HG03108 (cell line): Measurements from ENCODE around the gene UQCRC1.
"Not testable (repeated sequence)": the region's sequence is repeated elsewhere in the genome, so short reads cannot be mapped to it uniquely, and the experiment has no call there.

Experiments
- ATAC-seq: cut with Tn5 transposase; IDR thresholded peaks from one replicate; pipeline ENCODE4 v1.9.1; 2021; ENCODE audit warnings: moderate library complexity; ENCODE audit not compliant: unreplicated experiment

UQCRC1 gene

GRCh38 chr3:48556796-48557626 lies 52.4 kb downstream of the UQCRC1 start, which contains the start of gene PFKFB4:
TSS of gene PFKFB4 (minus strand) at chr3:48556803. CDS start at chr3:48556777, 26 bp downstream.
- ATAC-seq = peak; percentile 85

- ATAC-seq = no peak
Observed at GRCh38 chr3:48555949-48556795, 53.3 kb downstream of the UQCRC1 start.

GRCh38 chr3:48555231-48555948 lies 54.1 kb downstream of the UQCRC1 start:
- ATAC-seq = no peak

GRCh38 chr3:48553886-48554845 lies 55.3 kb downstream of the UQCRC1 start:
- no peak for ATAC-seq

- no peak for ATAC-seq
Observed at GRCh38 chr3:48553361-48553760, 56.1 kb downstream of the UQCRC1 start.

- no peak for ATAC-seq
Observed at GRCh38 chr3:48552111-48552951, 57.1 kb downstream of the UQCRC1 start.

- ATAC-seq = not testable (repeated sequence)
Observed at GRCh38 chr3:48551651-48552050, 57.8 kb downstream of the UQCRC1 start.
